GM12875 (cell line): Measurements from ENCODE around the gene CEP104.
A peak's percentile ranks its signal among the peaks of the same experiment; 100 is the strongest.

Experiments used
- H3K4me3 ChIP-seq: one replicate; pipeline ENCODE4 v1.5.1; 2011; ENCODE audit warnings: low read depth, low read length, control low read depth
- TF ChIP-seq, protein P1 (sequence below): IDR thresholded peaks from 2 replicates; pipeline ENCODE4 v1.5.1; 2011; ENCODE audit warnings: low read depth, mild to moderate bottlenecking, control low read depth, inconsistent platforms, low read length, moderate library complexity, borderline replicate concordance; ENCODE audit not compliant: insufficient read depth

CEP104 gene

DNA sequence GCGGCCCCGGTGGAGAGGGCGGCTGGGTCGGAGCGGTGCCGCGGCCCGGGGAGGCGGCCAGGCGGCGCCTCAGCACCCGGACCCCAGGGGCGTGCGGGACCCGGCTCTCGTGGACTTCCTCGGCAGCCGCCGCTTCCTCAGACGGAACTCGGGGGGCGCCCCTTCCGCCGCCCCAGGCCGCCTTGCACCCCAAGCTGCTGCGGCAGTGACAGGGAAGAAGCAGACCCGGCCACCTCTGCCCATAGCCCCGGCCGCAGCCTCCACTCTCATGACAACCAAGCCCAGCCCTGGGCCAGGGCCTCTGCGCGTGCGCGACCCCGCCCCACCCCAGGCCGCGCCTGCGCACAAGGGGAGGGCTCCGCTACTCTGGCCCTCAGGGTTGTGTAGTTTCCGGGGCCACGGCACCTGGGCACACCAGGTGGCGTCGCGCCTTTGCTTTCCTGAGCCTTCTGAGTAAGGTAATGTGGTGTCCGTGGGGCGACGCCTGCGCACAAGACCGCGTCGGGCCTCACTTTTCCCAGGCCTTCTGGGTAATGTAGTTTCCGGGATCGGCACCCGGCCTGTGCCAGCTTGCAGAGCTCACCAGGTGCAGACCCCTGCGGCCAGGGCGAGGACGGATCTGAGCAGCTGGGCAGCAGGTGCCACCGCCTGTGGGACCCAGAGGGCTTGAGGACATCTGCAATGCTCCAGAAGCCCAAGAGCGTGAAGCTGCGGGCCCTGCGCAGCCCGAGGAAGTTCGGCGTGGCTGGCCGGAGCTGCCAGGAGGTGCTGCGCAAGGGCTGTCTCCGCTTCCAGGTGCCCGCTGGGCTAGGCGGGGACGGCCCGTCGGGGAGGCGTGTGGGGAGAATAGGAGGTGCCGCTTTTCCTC, at the start of gene CEP104, which contains the start of gene DFFB:
CEP104 (minus strand) TSS at position 289 of the 868 bp plus-strand sequence. CDS start 4,804 bp downstream, outside the sequence.
DFFB (plus strand) TSS at position 554 of the 868 bp plus-strand sequence; CDS start at position 682, 128 bp downstream.
- TF ChIP-seq, protein P1, sequence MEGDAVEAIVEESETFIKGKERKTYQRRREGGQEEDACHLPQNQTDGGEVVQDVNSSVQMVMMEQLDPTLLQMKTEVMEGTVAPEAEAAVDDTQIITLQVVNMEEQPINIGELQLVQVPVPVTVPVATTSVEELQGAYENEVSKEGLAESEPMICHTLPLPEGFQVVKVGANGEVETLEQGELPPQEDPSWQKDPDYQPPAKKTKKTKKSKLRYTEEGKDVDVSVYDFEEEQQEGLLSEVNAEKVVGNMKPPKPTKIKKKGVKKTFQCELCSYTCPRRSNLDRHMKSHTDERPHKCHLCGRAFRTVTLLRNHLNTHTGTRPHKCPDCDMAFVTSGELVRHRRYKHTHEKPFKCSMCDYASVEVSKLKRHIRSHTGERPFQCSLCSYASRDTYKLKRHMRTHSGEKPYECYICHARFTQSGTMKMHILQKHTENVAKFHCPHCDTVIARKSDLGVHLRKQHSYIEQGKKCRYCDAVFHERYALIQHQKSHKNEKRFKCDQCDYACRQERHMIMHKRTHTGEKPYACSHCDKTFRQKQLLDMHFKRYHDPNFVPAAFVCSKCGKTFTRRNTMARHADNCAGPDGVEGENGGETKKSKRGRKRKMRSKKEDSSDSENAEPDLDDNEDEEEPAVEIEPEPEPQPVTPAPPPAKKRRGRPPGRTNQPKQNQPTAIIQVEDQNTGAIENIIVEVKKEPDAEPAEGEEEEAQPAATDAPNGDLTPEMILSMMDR = peak; percentile 48; the same call in 1 of the 2 replicates
- peak within 1 kb of the TSS; percentile 71 for H3K4me3 ChIP-seq

DNA sequence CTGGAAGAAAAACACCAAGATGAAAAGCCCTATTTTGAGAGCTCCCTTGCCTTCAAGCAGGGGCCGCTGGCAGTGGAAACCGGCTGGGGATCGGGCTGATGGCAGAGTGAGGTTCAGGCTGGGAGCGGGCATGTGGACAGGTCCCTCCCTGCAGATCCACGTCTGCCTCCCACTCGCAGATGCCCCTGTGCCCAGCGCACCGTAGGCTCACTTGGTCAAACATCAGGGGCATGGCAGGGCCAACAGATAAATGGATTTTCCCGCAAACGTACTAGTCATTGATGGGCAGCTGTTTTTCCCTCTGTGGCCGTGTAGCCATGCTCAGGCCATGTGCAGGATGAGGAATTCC, 49.6 kb upstream of the CEP104 start:
- H3K4me3 ChIP-seq = no peak overlapping the region
- TF ChIP-seq, protein P1 = no peak

DNA sequence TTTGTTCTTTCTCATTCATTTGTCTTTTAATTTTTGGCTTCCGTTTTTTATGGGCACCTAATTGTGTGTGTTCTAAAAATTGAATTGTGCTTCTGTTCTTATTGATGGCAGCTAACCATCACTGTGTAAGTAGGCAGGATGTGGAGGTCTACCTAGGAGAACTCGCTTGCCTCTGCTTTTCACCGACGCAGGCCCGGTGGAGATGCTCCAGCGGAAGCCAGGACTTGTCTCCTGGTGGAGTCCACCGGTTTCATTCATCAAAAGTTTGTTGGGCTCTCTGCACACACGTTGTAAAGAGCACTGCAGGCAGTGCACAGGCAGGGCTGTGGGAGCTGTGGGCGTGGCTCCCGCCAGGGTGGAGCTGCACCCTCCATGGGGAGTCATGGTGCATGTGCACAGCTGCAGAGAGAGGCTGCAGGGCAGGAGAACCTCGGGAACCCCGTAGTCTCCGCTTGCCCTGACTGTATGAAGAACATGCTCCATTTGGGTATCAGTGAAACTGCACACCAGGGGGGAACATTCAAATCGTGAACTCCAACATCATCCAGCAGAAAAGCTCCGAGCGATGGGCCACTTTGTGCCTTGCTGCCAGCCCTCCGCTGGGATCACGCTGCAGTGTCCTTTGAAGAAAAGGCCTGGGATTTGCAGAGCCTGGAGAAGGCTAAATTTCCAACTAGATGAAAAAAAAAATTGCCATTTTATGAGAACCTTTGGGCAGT, 49.1 kb upstream of the CEP104 start:
- no peak overlapping the region for H3K4me3 ChIP-seq
- TF ChIP-seq, protein P1 = no peak

DNA sequence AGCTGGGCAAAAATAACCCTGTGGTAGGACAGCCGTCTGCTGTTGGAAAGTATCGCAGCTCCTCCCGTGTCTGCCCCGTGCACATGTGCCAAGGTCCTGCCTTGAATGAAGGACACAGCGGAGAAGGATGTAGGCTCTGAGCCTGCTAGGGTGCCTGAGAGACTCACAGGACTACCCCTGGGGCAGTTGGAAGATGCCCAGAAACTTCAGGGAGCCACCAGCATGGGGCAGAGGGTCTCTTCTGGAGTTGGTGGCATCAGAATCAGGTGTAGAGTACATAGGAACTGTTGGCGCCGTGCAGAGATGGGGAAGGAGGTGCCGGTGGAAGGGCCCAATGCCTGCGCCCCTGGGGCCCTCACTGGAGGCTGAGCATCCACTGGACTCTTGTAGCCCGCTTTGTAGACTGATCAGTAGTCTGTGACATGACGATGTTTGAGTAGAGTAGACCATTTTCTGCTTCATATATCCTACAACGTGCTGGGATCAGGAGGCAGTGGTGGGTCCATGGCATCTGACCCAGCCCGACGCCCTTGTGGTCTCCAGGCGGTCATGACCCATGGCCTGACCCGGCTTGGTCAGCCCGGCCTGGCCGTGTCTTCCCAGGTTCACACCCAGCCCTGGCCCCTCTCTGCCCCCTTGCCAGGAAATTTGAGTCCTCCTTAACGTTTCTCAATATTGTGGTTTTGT, 48.4 kb upstream of the CEP104 start:
- no peak overlapping the region for H3K4me3 ChIP-seq
- TF ChIP-seq, protein P1 = no peak

DNA sequence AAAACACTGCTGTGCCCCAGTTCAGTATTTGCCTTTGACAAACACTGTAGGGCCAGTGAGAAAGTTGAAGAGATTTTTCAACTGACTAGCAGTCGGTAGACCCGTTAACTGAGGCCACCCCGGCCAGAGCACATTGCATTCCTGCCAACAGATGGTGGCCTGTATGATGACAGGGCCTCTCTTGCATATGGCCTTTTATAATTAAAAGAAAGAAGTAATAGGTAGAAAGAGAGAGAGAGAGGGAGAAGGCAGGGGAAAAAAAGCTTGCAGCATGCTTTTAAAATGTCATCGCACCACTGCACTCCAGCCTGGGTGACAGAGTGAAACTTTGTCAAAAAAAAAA, 47.8 kb upstream of the CEP104 start:
- TF ChIP-seq, protein P1 = no peak
- H3K4me3 ChIP-seq = no peak overlapping the region

DNA sequence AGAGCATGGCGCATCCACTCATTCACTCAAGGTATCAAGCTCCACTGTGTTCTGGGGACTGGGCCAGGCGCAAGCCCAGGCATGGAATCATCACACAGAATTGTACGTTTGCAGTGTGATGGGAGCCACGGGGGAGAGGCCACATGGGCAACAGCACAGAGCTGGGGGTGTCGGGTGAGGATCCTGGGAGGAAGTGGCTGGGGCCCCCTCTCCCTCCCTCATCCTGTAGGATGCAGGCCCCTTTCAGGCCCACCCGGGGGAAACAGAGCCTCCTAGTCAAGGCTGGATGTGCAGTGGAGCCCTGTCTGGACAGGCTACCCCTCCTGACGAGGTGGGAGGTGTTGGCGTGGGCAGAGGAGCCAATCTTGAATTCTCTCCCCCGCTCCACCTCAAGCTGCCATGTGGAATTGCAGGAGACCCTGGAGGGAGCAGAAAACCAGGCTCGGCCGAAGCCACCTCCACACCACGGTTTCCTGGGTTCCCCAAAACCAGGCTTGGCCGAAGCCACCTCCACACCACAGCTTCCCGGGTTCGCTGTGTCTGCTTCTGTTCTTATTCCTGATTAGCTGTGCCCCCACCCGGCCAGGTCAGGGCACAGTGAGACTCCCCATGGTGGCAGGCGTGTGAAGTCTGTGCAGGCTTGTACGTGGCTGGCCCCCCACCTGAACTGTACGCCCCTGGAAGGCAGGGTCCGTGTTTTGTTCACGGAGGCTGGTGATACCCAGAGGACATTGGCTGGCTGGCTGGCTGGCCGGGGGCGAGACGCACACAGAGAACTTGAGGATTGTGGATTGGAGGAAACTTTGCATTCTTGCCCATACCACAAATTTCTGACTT, 47.2 kb upstream of the CEP104 start:
- TF ChIP-seq, protein P1 = no peak
- H3K4me3 ChIP-seq = no peak overlapping the region
